HCT116 (cell line): ENCODE results near the gene LCE1C. TPM values are rescaled to one million over a fixed set of nuclear protein-coding genes. Genes with fewer than 3 reads are reported as not detected.

Experiments used
- ATAC-seq: fragments of 200-7000 bp; cut with Tn5 transposase; 2 replicates; pipeline ENCODE4 v1.9.1; 2020; ENCODE audit warnings: mild to moderate bottlenecking, moderate library complexity
- BruUV-seq: library from RNA; stranded (reverse); fragments of 400-500 nt; replicated peaks from 2 replicates; lab custom pipeline; 2021; lab: Mats Ljungman, UMichigan
- CTCF ChIA-PET: fragments of 300-600 bp; sonication (Branson Sonifier 250); formaldehyde crosslinking; loops from one replicate; lab custom pipeline; 2021; ENCODE audit warnings: antibody characterized with exemption; lab: Charles Lee
- POLR2A ChIA-PET: fragments of 300-600, 350-600 bp; sonication (Branson Sonifier 250); formaldehyde crosslinking; loops from one replicate; lab custom pipeline; 2021; ENCODE audit warnings: antibody characterized with exemption; lab: Charles Lee
- RAD21 ChIA-PET, 2 experiments: fragments of 300-600 bp; sonication (Branson Sonifier 250); formaldehyde crosslinking; loops; one replicate each; lab custom pipeline; 2023; ENCODE audit warnings: low total read pairs in 2 of 2; ENCODE audit not compliant: uncharacterized antibody in 2 of 2, unreplicated experiment in 2 of 2, low non-redundant PET in 1 of 2; lab: Charles Lee
- DNase-seq: peaks from one replicate; pipeline ENCODE4 v3.0.0-alpha.2; 2010; ENCODE audit warnings: low read depth, low spot score
- H2AFZ ChIP-seq: fragments of 200-600 bp; shearing (Covaris generic), sonication (generic); 2 replicates; pipeline ENCODE4 v1.6.1; 2017; ENCODE audit warnings: low read depth, mixed run types, mixed read lengths, antibody characterized with exemption, low read length; ENCODE audit not compliant: poor library complexity, severe bottlenecking
- H3K27ac ChIP-seq: 2 replicates; pipeline ENCODE4 v1.5.1; 2012; ENCODE audit warnings: low read depth, low read length
- H3K27me3 ChIP-seq: fragments of 200-600 bp; sonication (generic); 2 replicates; pipeline ENCODE4 v1.6.1; 2016; ENCODE audit warnings: mixed run types, low read length, mixed read lengths; ENCODE audit not compliant: insufficient read depth
- H3K36me3 ChIP-seq, 2 experiments: fragments of 200-500 bp in 1 of 2; fragments of 200-600 bp in 1 of 2; sonication (Bioruptor generic) in 1 of 2; sonication (generic) in 1 of 2; 2 replicates each; pipeline versions ENCODE4 v1.5.1 to v1.6.1; 2014 to 2016; ENCODE audit warnings: low read length in 2 of 2, inconsistent platforms in 1 of 2, mixed read lengths in 1 of 2, mixed run types in 1 of 2; ENCODE audit not compliant: insufficient read depth in 2 of 2, control insufficient read depth in 1 of 2
- H3K4me1 ChIP-seq, 2 experiments: fragments of 200-600 bp in 1 of 2; sonication (generic) in 1 of 2; 2 replicates each; pipeline versions ENCODE4 v1.5.1 to v1.6.1; 2012 to 2017; ENCODE audit warnings: low read length in 2 of 2, inconsistent platforms in 1 of 2, mild to moderate bottlenecking in 1 of 2, mixed read lengths in 1 of 2, mixed run types in 1 of 2, moderate library complexity in 1 of 2; ENCODE audit not compliant: insufficient read depth in 2 of 2, control insufficient read depth in 1 of 2
- H3K4me2 ChIP-seq: fragments of 200-600 bp; sonication (generic); 2 replicates; pipeline ENCODE4 v1.6.1; 2017; ENCODE audit warnings: mixed run types, low read length, mixed read lengths
- H3K4me3 ChIP-seq, 2 experiments: fragments of 200-600 bp in 1 of 2; sonication (generic) in 1 of 2; replicated peaks in 1 of 2; 2 replicates each; pipeline ENCODE4 v1.5.1; 2011 to 2016; ENCODE audit warnings: low read length in 2 of 2, control low read depth in 1 of 2, low read depth in 1 of 2, mild to moderate bottlenecking in 1 of 2, mixed read lengths in 1 of 2, mixed run types in 1 of 2
- H3K79me2 ChIP-seq: fragments of 200-600 bp; sonication (generic); 2 replicates; pipeline ENCODE4 v1.6.1; 2017; ENCODE audit warnings: mild to moderate bottlenecking, mixed run types, low read length, moderate library complexity, mixed read lengths; ENCODE audit not compliant: insufficient read depth
- H3K9ac ChIP-seq: fragments of 200-600 bp; sonication (generic); 2 replicates; pipeline ENCODE4 v1.6.1; 2016; ENCODE audit warnings: low read length, mixed read lengths
- H3K9me2 ChIP-seq: fragments of 200-600 bp; sonication (generic), shearing (Covaris generic); 2 replicates; pipeline ENCODE4 v1.6.1; 2017; ENCODE audit warnings: mixed run types, mild to moderate bottlenecking, moderate library complexity; ENCODE audit not compliant: insufficient read depth
- H3K9me3 ChIP-seq, 2 experiments: fragments of 200-500 bp in 1 of 2; fragments of 200-600 bp in 1 of 2; sonication (Bioruptor generic) in 1 of 2; sonication (generic) in 1 of 2; 2 replicates each; pipeline ENCODE4 v1.6.1; 2014 to 2017; ENCODE audit warnings: low read length in 2 of 2, mixed read lengths in 2 of 2, inconsistent platforms in 1 of 2, low read depth in 1 of 2, mild to moderate bottlenecking in 1 of 2, mixed run types in 1 of 2, moderate library complexity in 1 of 2; ENCODE audit not compliant: control insufficient read depth in 1 of 2, insufficient read depth in 1 of 2
- H4K20me1 ChIP-seq: fragments of 200-600 bp; sonication (generic), shearing (Covaris generic); 2 replicates; pipeline ENCODE4 v1.6.1; 2017; ENCODE audit warnings: mixed run types, mild to moderate bottlenecking, moderate library complexity; ENCODE audit not compliant: insufficient read depth
- CEBPB ChIP-seq: IDR thresholded peaks from 2 replicates; pipeline ENCODE4 v1.6.1; 2012; ENCODE audit warnings: low read depth
- CTCF ChIP-seq, 3 experiments: fragments of 200-600 bp in 1 of 3; sonication (generic) in 1 of 3; IDR thresholded peaks in 2 of 3; conservative IDR thresholded peaks in 1 of 3; 2 replicates each; pipeline ENCODE4 v1.5.1; 2012 to 2017; ENCODE audit warnings: low read depth in 2 of 3, low read length in 2 of 3, antibody characterized with exemption in 1 of 3, borderline replicate concordance in 1 of 3, control low read depth in 1 of 3, mild to moderate bottlenecking in 1 of 3, mixed read lengths in 1 of 3, mixed run types in 1 of 3, moderate library complexity in 1 of 3; ENCODE audit not compliant: insufficient read depth in 1 of 3
- EGR1 ChIP-seq: IDR thresholded peaks from 2 replicates; pipeline ENCODE4 v1.6.1; 2012; ENCODE audit warnings: low read depth
- ELF1 ChIP-seq: IDR thresholded peaks from 2 replicates; pipeline ENCODE4 v1.6.1; 2012; ENCODE audit warnings: low read depth, borderline replicate concordance
- EZH2 ChIP-seq: fragments of 200-600 bp; sonication (generic); IDR thresholded peaks from 2 replicates; pipeline ENCODE4 v1.6.1; 2017; ENCODE audit warnings: antibody characterized with exemption, mixed run types
- EZH2phosphoT487 ChIP-seq: fragments of 200-600 bp; IDR thresholded peaks from 2 replicates; pipeline ENCODE4 v1.6.1; 2018; ENCODE audit warnings: antibody characterized with exemption, borderline replicate concordance
- FOSL1 ChIP-seq: IDR thresholded peaks from 2 replicates; pipeline ENCODE4 v1.6.1; 2012; ENCODE audit warnings: low read depth
- MAX ChIP-seq: IDR thresholded peaks from 2 replicates; pipeline ENCODE4 v1.6.1; 2012
- POLR2AphosphoS5 ChIP-seq: IDR thresholded peaks from 2 replicates; pipeline ENCODE4 v1.6.1; 2011; ENCODE audit warnings: mild to moderate bottlenecking, low read depth, low read length, moderate library complexity
- REST ChIP-seq: IDR thresholded peaks from 2 replicates; pipeline ENCODE4 v1.6.1; 2012; ENCODE audit warnings: low read depth
- SIN3A ChIP-seq: IDR thresholded peaks from 2 replicates; pipeline ENCODE4 v1.6.1; 2012; ENCODE audit warnings: low read depth
- SP1 ChIP-seq: IDR thresholded peaks from 2 replicates; pipeline ENCODE4 v1.6.1; 2012; ENCODE audit warnings: low read depth
- SRF ChIP-seq: IDR thresholded peaks from 2 replicates; pipeline ENCODE4 v1.6.1; 2012; ENCODE audit warnings: low read depth
- TCF7L2 ChIP-seq: IDR thresholded peaks from 2 replicates; pipeline ENCODE4 v1.7.0; 2011; ENCODE audit warnings: borderline replicate concordance, inconsistent platforms; ENCODE audit not compliant: insufficient read depth, insufficient read length; ENCODE audit errors: extremely low read depth
- YY1 ChIP-seq: IDR thresholded peaks from 2 replicates; pipeline ENCODE4 v1.6.1; 2011; ENCODE audit warnings: low read length, low read depth, moderate library complexity, mild to moderate bottlenecking; ENCODE audit not compliant: insufficient replicate concordance; ENCODE audit errors: extremely low read depth
- ZBTB33 ChIP-seq: IDR thresholded peaks from 2 replicates; pipeline ENCODE4 v1.6.1; 2011; ENCODE audit warnings: mild to moderate bottlenecking, low read length, moderate library complexity; ENCODE audit not compliant: insufficient replicate concordance; ENCODE audit errors: extremely low read depth
- ZFX ChIP-seq: fragments of 450-650 bp; IDR thresholded peaks from 2 replicates; pipeline ENCODE4 v1.6.1; 2017
- intact Hi-C: fragments of 100-400 bp; cut with micrococcal nuclease; formaldehyde crosslinking; loops from 2 replicates; pipeline ENCODE4 v1.10.0; 2022
- total RNA-seq: library from RNA; stranded (reverse); gene quantifications from one replicate; pipeline ENCODE4 v1.2.1, GENCODE V29; 2021; ENCODE audit not compliant: unreplicated experiment

LCE1C gene
- total RNA-seq, 1 experiment from 2014 or later, result not detected

- H3K36me3 ChIP-seq, result no peaks in the 10 kb centered on the region
- no peak overlapping the region for H3K9ac ChIP-seq
- ChIA-PET RAD21 (no interaction called here), CTCF (interaction anchor here (1.5 kb wide), 1 partner anchor 10 kb away, joined by 4 read pairs; the partner anchor contains the start of gene LCE1E), POLR2A (no interaction called here)
- no peaks in the 10 kb centered on the region for H4K20me1 ChIP-seq
- no peaks in the 10 kb centered on the region for H3K79me2 ChIP-seq
- no peaks in the 10 kb centered on the region for H3K9me3 ChIP-seq
- H3K4me1 ChIP-seq, result no peaks in the 10 kb centered on the region
- no peak overlapping the region for H2AFZ ChIP-seq
- TF ChIP-seq ELF1 (no peak), CTCF (IDR thresholded peaks at IDR 0.05 in 2 of 3, conservative IDR thresholded peaks at IDR 0.05 in 1 of 3; ENCODE audit: borderline replicate concordance in 1 of 3, insufficient read depth in 1 of 3, low read depth in 2 of 3, low read length in 2 of 3) (no peak), ZFX (no peak), YY1 (no peak), REST (no peak), POLR2AphosphoS5 (no peak), EZH2phosphoT487 (no peak), SIN3A (no peak), SP1 (no peak), FOSL1 (no peak), TCF7L2 (no peak), CEBPB (no peak), SRF (no peak), EGR1 (no peak), MAX (no peak), ZBTB33 (no peak), EZH2 (no peak)
- DNase-seq (no peak), ATAC-seq (no peak)
- intact Hi-C loops, result no loop called here
- no peak overlapping the region for H3K4me2 ChIP-seq
- no peaks in the 10 kb centered on the region for H3K9me2 ChIP-seq
- no TSS peak for BruUV-seq
- H3K4me3 ChIP-seq, result no peak overlapping the region
- H3K27ac ChIP-seq, result no peak overlapping the region
- H3K27me3 ChIP-seq, result no peaks in the 10 kb centered on the region
Observed at GRCh38 chr1:152776361-152776760, 30.1 kb downstream of the LCE1C start.
